CD4-positive, alpha-beta T cell (primary cell): ENCODE measurements around the gene KCNJ13. TPM values are rescaled to one million over a fixed set of nuclear protein-coding genes. Genes with fewer than 3 reads are reported as not detected.

ENCODE experiments used
- ATAC-seq: fragments of 200-7000 bp; cut with Tn5 transposase; one replicate; pipeline ENCODE4 v1.10.0; 2022; ENCODE audit warnings: mild to moderate bottlenecking; ENCODE audit not compliant: poor library complexity
- CTCF ChIA-PET: fragments of 350-600 bp; sonication (Branson Sonifier 250); formaldehyde crosslinking; loops from one replicate; lab custom pipeline; 2021; ENCODE audit warnings: antibody characterized with exemption, inconsistent platforms; lab: Charles Lee
- POLR2A ChIA-PET: fragments of 350-600 bp; sonication (Branson Sonifier 250); formaldehyde crosslinking; loops from one replicate; lab custom pipeline; 2021; ENCODE audit warnings: antibody characterized with exemption, inconsistent platforms; lab: Charles Lee
- DNase-seq, 14 experiments: peaks; one replicate each; pipeline ENCODE4 v3.0.0-alpha.2; 2013 to 2020; ENCODE audit warnings: mixed read lengths in 2 of 14
- H3K27ac ChIP-seq, 2 donors: one replicate each; pipeline versions ENCODE4 v1.5.1 to v1.7.0; 2013; ENCODE audit warnings: low read length in 2 of 2, low read depth in 1 of 2, mild to moderate bottlenecking in 1 of 2
- H3K27me3 ChIP-seq, 2 experiments: 1 replicate in 1 of 2; 2 replicates in 1 of 2; pipeline versions ENCODE4 v1.6.1 to v1.7.0; 2013; ENCODE audit warnings: low read length in 2 of 2, control low read depth in 1 of 2, mild to moderate bottlenecking in 1 of 2, moderate library complexity in 1 of 2; ENCODE audit not compliant: insufficient read depth in 2 of 2, control insufficient read depth in 1 of 2
- H3K36me3 ChIP-seq: one replicate; pipeline ENCODE4 v1.6.1; 2013; ENCODE audit warnings: low read length, control low read depth; ENCODE audit not compliant: insufficient read depth
- H3K4me1 ChIP-seq: one replicate; pipeline ENCODE4 v1.6.1; 2013; ENCODE audit warnings: low read length, control low read depth; ENCODE audit not compliant: insufficient read depth
- H3K4me3 ChIP-seq: one replicate; pipeline ENCODE4 v1.5.1; 2013; ENCODE audit warnings: mild to moderate bottlenecking, low read length, moderate library complexity
- H3K9me3 ChIP-seq, 2 experiments: 1 replicate in 1 of 2; 2 replicates in 1 of 2; pipeline versions ENCODE4 v1.6.1 to v1.7.0; 2013; ENCODE audit warnings: low read length in 2 of 2, mild to moderate bottlenecking in 2 of 2, control low read depth in 1 of 2, moderate library complexity in 1 of 2; ENCODE audit not compliant: control insufficient read depth in 1 of 2, insufficient read depth in 1 of 2
- H3K27ac Mint-ChIP-seq: one replicate; pipeline ENCODE4 v1.8.0; 2020; ENCODE audit warnings: mixed read lengths
- H3K27me3 Mint-ChIP-seq: one replicate; pipeline ENCODE4 v1.8.0; 2021; ENCODE audit warnings: mixed read lengths
- H3K36me3 Mint-ChIP-seq: one replicate; pipeline ENCODE4 v1.8.0; 2021; ENCODE audit warnings: low read depth, mixed read lengths
- H3K4me1 Mint-ChIP-seq: one replicate; pipeline ENCODE4 v1.8.0; 2021; ENCODE audit warnings: low read depth, mixed read lengths
- H3K4me3 Mint-ChIP-seq: one replicate; pipeline ENCODE4 v1.8.0; 2020; ENCODE audit warnings: mild to moderate bottlenecking, mixed read lengths
- H3K9me3 Mint-ChIP-seq: one replicate; pipeline ENCODE4 v1.8.0; 2020; ENCODE audit warnings: mixed read lengths
- intact Hi-C, 2 experiments: fragments of 100-400 bp; cut with DNase I in 1 of 2; cut with micrococcal nuclease in 1 of 2; formaldehyde crosslinking; loops; one replicate each; pipeline versions ENCODE4 v1.15.1 to v1.9.0; 2023 to 2025; cut with DNase I, micrococcal nuclease
- total RNA-seq, 174 experiments: library from RNA in 2 of 174; stranded (reverse) in 2 of 174; gene quantifications; one replicate each; pipeline ENCODE4 v1.2.3 and lab custom pipeline; 2021 to 2026
- TF ChIP-seq, protein P1 (sequence below): fragments of 200-600 bp; IDR thresholded peaks from one replicate; pipeline ENCODE4 v1.8.0; 2022; ENCODE audit warnings: antibody characterized with exemption, mild to moderate bottlenecking

Gene KCNJ13
- total RNA-seq, 2 experiments from 2014 or later: not detected

DNA sequence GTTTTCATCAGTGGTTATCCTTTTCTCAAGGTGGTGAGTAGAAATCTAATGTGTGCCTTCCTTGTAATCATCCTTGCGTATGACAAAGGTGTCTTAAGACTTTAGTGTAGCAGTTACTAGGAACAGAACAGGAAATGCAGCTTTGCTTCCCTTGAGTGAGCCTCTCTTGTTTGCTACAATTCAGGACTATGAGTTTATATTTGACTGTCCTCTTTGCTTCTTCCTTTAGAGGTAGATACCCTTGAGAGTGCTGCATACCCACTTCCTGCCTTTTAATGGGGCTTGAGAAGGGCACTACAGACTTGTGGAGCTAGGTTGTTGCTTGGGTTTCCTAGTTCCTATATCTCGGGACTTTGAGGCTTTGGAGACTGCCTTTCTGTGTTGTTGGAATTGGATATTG lies 3.8 kb downstream of the KCNJ13 start:
- CTCF ChIA-PET: no interaction called here
- no peak for ATAC-seq
- Mint-ChIP-seq H3K9me3 (no peaks in the 10 kb centered on the region), H3K4me1 (peaks cover 45% of the 10 kb centered on the region), H3K27me3 (no peaks in the 10 kb centered on the region), H3K4me3 (no peak overlapping the region), H3K36me3 (peaks cover 77% of the 10 kb centered on the region), H3K27ac (peak overlapping the region; percentile 21)
- Histone ChIP-seq H3K36me3 (peaks cover 34% of the 10 kb centered on the region), H3K4me3 (no peak overlapping the region), H3K27me3 (no peaks in the 10 kb centered on the region), H3K4me1 (peaks cover 9% of the 10 kb centered on the region), H3K27ac (no peak overlapping the region), H3K9me3 (no peaks in the 10 kb centered on the region)
- POLR2A ChIA-PET: interaction anchor here (1.0 kb wide), 1 partner anchor 25 kb away, joined by 3 read pairs; no protein-coding TSS in a partner anchor
- DNase-seq: peak in 2 of 14 experiments; percentile 4 to 33
- TF ChIP-seq, protein P1, sequence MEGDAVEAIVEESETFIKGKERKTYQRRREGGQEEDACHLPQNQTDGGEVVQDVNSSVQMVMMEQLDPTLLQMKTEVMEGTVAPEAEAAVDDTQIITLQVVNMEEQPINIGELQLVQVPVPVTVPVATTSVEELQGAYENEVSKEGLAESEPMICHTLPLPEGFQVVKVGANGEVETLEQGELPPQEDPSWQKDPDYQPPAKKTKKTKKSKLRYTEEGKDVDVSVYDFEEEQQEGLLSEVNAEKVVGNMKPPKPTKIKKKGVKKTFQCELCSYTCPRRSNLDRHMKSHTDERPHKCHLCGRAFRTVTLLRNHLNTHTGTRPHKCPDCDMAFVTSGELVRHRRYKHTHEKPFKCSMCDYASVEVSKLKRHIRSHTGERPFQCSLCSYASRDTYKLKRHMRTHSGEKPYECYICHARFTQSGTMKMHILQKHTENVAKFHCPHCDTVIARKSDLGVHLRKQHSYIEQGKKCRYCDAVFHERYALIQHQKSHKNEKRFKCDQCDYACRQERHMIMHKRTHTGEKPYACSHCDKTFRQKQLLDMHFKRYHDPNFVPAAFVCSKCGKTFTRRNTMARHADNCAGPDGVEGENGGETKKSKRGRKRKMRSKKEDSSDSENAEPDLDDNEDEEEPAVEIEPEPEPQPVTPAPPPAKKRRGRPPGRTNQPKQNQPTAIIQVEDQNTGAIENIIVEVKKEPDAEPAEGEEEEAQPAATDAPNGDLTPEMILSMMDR: no peak
- intact Hi-C loops: no loop called here

DNA sequence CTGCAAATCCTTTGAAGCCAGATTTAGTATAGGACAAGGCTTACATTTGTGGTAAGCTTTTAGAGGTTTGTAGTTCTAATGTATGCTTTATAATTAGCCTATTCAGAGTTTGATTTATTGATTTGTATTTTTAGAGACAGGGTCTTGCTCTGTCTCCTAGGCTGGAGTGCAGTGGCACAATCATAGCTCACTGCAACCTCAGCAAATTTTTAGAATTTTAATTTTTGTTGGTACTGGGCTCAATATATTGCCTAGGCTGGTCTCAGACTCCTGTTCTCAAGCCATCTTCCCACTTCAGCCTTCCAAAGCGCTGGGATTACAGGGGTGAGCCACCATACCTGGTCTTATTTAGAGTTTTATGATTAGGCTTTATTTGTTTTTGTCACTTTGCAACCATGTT lies 4.5 kb downstream of the KCNJ13 start:
- Mint-ChIP-seq H3K9me3 (no peaks in the 10 kb centered on the region), H3K27me3 (no peaks in the 10 kb centered on the region), H3K27ac (peak overlapping the region; percentile 1), H3K4me3 (no peak overlapping the region), H3K36me3 (peaks cover 82% of the 10 kb centered on the region), H3K4me1 (peaks cover 45% of the 10 kb centered on the region)
- H3K27me3 ChIP-seq: no peaks in the 10 kb centered on the region
- POLR2A ChIA-PET: no interaction called here
- H3K4me3 ChIP-seq: no peak overlapping the region
- intact Hi-C loops: no loop called here
- peaks cover 33% of the 10 kb centered on the region for H3K36me3 ChIP-seq
- H3K9me3 ChIP-seq: no peaks in the 10 kb centered on the region
- CTCF ChIA-PET: interaction anchor here (0.7 to 0.9 kb wide), 2 partner anchors 20 to 23 kb away, joined by 3 read pairs; no protein-coding TSS in a partner anchor
- ATAC-seq (no peak), DNase-seq (no peak)
- H3K27ac ChIP-seq: no peak overlapping the region
- TF ChIP-seq, protein P1: no peak
- H3K4me1 ChIP-seq: peaks cover 9% of the 10 kb centered on the region

DNA sequence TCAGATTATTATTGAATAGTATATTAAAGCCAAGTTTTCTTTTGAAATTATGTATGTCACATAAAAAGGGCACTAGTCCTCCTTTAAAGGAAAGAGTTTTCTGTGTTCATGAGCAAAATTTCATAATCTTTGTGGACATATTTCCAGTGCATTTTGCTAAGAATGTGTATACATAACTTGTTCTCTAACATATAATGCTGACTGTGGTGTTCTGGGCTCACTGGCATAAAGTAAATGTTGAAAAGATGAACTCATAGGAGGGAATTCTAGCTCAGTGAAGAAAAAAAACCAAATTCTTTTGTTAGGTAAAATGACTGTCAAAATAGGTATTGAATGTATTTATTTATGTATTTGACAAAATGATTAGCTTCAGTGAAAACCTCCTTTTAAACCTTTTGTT lies 6.2 kb downstream of the KCNJ13 start:
- no peaks in the 10 kb centered on the region for H3K27me3 ChIP-seq
- no peaks in the 10 kb centered on the region for H3K27me3 Mint-ChIP-seq
- DNase-seq: no peak
- H3K9me3 ChIP-seq: no peaks in the 10 kb centered on the region
- peaks cover 38% of the 10 kb centered on the region for H3K36me3 ChIP-seq
- no peak for ATAC-seq
- H3K4me3 ChIP-seq: no peak overlapping the region
- peaks cover 85% of the 10 kb centered on the region for H3K36me3 Mint-ChIP-seq
- TF ChIP-seq, protein P1: no peak
- H3K27ac ChIP-seq: no peak overlapping the region
- no peaks in the 10 kb centered on the region for H3K9me3 Mint-ChIP-seq
- peaks cover 9% of the 10 kb centered on the region for H3K4me1 ChIP-seq
- H3K4me1 Mint-ChIP-seq: peaks cover 45% of the 10 kb centered on the region
- intact Hi-C loops: no loop called here
- peak overlapping the region; percentile 5 for H3K27ac Mint-ChIP-seq
- ChIA-PET CTCF (no interaction called here), POLR2A (no interaction called here)
- H3K4me3 Mint-ChIP-seq: no peak overlapping the region
